ENCODE measurements around the gene ZBTB20. TPM values are rescaled to one million over a fixed set of nuclear protein-coding genes. Genes with fewer than 3 reads are reported as not detected.

The ZBTB20 gene
- total RNA-seq, 1 donor from 2014 or later: 66.4 TPM

DNA sequence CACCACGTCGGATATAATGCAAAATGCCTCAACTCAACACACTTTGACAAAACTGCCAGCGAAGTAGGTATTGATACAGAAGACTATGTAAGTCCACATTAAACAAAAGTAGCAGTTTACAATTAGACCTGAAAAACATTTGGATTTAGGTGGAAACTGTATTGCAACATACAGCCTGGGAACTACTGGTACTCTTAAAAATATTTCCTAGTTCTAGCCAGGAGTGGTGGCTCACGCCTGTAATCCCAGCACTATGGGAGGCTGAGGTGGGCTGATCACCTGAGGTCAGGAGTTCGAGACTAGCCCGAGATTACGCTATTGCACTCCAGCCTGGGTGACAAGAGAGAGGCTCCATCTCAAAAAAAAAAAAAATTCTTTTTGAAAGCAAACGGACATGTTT is 246.2 kb downstream of the ZBTB20 start:
- Histone ChIP-seq H3K4me1 (peaks cover 12% of the 10 kb centered on the region), H3K27me3 (ENCODE audit: low read depth) (no peaks in the 10 kb centered on the region), H3K27ac (peak overlapping the region; percentile 54), H3K36me3 (no peaks in the 10 kb centered on the region), H3K4me3 (peak overlapping the region; percentile 35), H3K9me3 (no peaks in the 10 kb centered on the region)
- peak in 1 of 2 donors; percentile 50 for ATAC-seq
- TF ChIP-seq, protein P1, sequence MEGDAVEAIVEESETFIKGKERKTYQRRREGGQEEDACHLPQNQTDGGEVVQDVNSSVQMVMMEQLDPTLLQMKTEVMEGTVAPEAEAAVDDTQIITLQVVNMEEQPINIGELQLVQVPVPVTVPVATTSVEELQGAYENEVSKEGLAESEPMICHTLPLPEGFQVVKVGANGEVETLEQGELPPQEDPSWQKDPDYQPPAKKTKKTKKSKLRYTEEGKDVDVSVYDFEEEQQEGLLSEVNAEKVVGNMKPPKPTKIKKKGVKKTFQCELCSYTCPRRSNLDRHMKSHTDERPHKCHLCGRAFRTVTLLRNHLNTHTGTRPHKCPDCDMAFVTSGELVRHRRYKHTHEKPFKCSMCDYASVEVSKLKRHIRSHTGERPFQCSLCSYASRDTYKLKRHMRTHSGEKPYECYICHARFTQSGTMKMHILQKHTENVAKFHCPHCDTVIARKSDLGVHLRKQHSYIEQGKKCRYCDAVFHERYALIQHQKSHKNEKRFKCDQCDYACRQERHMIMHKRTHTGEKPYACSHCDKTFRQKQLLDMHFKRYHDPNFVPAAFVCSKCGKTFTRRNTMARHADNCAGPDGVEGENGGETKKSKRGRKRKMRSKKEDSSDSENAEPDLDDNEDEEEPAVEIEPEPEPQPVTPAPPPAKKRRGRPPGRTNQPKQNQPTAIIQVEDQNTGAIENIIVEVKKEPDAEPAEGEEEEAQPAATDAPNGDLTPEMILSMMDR (IDR thresholded peaks at IDR 0.05): no peak
- intact Hi-C loops (cut with DNase I): no loop called here
- DNase-seq: no peak

DNA sequence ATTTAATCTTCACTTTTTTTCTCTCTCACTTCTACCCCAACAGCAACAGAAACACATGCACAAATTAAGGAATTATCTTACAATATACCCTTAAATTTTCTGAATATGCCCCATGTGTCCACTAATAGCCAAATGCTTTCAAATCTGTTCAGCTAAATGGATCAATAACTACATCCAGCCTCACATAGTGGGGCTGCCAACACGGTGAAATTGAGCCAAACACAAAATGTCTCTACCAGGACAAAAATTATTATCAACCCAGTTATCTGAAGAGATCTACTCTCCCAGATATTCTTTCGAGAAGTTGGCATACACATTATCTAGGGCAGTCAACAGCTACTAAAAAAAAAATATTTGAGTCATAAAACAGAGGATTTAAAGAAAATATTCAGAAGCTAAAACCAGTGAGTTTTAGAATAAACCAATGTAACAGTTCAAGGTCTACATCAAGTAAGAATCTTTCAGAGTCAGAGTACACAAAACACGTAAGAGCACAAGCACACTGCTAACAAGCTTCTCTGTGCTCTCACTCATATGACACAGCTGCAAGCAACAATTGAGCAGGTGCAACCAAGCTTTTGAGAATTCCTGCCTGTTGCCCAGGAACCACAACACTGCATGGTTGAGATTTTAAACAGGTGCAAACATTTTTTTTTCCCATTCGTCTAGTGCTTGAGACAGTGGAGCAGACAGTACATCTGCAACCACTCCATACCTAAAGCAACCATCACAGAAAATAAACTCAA is 247.7 kb downstream of the ZBTB20 start:
- no peaks in the 10 kb centered on the region for H3K27me3 ChIP-seq (ENCODE audit: low read depth)
- TF ChIP-seq, protein P1 (IDR thresholded peaks at IDR 0.05): no peak
- no peaks in the 10 kb centered on the region for H3K36me3 ChIP-seq
- H3K27ac ChIP-seq: peak overlapping the region; percentile 54
- H3K4me1 ChIP-seq: peaks cover 12% of the 10 kb centered on the region
- ATAC-seq: peak; percentile 93 to 96
- H3K4me3 ChIP-seq: no peak overlapping the region
- no peaks in the 10 kb centered on the region for H3K9me3 ChIP-seq
- no peak for DNase-seq
- intact Hi-C loops (cut with DNase I): no loop called here

DNA sequence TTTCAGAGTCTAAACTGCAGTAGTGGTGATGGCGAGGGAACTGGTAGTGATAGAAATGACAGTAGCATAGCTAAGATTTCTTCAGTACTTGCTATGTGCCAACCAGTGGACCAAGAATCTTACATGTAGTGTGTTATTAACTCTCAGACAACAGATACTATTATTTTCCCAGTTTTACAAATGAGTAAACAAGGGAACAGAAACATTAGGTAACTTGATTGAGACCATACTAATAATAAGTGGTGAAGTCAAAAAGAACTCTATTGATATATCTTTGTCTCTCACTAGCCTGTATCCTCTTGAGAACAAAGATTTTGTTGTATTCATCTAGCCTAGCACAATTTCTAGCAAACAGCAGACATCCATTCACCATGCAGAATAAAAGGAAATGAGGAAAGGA is 250.1 kb downstream of the ZBTB20 start:
- no peaks in the 10 kb centered on the region for H3K9me3 ChIP-seq
- H3K4me1 ChIP-seq: no peaks in the 10 kb centered on the region
- DNase-seq: no peak
- no peaks in the 10 kb centered on the region for H3K27me3 ChIP-seq (ENCODE audit: low read depth)
- no peak overlapping the region for H3K4me3 ChIP-seq
- H3K27ac ChIP-seq: no peak overlapping the region
- intact Hi-C loops (cut with DNase I): no loop called here
- TF ChIP-seq, protein P1 (IDR thresholded peaks at IDR 0.05): no peak
- no peaks in the 10 kb centered on the region for H3K36me3 ChIP-seq
- ATAC-seq: no peak

DNA sequence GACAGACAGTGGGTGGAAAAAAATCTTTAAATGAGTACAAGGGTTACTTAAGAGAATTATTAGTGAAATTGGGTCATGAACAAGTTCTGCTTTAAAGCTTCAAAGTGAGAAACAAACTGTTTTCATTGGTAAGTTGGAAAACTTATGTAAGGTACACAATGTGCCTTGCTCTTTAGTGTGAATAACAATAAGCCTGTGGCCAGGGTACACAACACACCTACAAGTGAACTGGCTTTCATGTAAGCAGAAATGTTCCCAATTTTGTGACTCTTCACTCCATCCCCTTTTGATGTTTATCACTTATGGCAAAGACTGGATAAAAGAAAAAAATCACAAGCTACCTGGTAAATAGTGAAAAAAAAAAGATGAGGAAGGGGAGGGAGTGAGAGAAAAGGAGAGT is 253.7 kb downstream of the ZBTB20 start:
- H3K36me3 ChIP-seq: no peaks in the 10 kb centered on the region
- intact Hi-C loops (cut with DNase I): no loop called here
- no peaks in the 10 kb centered on the region for H3K27me3 ChIP-seq (ENCODE audit: low read depth)
- no peaks in the 10 kb centered on the region for H3K9me3 ChIP-seq
- H3K27ac ChIP-seq: no peak overlapping the region
- no peak for DNase-seq
- no peak overlapping the region for H3K4me3 ChIP-seq
- no peaks in the 10 kb centered on the region for H3K4me1 ChIP-seq
- TF ChIP-seq, protein P1 (IDR thresholded peaks at IDR 0.05): no peak
- ATAC-seq: no peak

DNA sequence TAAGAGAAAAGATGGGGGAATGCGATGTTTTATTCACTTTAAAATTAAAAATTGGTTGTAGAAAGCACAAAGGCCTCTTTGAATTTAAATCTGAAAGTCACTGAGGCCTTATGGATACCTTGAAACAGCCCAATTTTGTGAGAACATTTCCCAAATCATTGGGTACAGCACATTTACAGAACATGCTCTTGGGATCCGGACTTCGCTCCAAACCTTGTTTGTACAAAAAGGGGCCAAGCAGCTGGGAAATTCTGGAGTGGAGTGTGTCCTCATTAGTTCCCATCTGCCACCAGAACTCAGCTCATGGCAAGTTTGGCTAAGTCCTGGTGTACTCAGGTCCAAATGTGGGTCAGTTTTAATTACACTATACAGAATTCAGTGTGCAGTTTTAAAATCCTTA is 254.2 kb downstream of the ZBTB20 start:
- intact Hi-C loops (cut with DNase I): no loop called here
- Histone ChIP-seq H3K4me3 (no peak overlapping the region), H3K27me3 (ENCODE audit: low read depth) (no peaks in the 10 kb centered on the region), H3K36me3 (no peaks in the 10 kb centered on the region), H3K27ac (no peak overlapping the region), H3K4me1 (no peaks in the 10 kb centered on the region), H3K9me3 (no peaks in the 10 kb centered on the region)
- no peak for DNase-seq
- no peak for ATAC-seq
- TF ChIP-seq, protein P1 (IDR thresholded peaks at IDR 0.05): no peak
